Liver (tissue), 9 donors: ENCODE data around the gene MIPEP. TPM values are rescaled to one million over a fixed set of nuclear protein-coding genes. Genes with fewer than 3 reads are reported as not detected.
A peak's percentile ranks its signal among the peaks of the same experiment; 100 is the strongest.

ENCODE experiments used
- DNase-seq: peaks from one replicate; pipeline ENCODE4 v3.0.0-alpha.2; 2017; ENCODE audit warnings: low spot score
- H3K27ac ChIP-seq, 2 donors: one replicate each; pipeline ENCODE4 v1.7.0; 2013; ENCODE audit warnings: inconsistent platforms in 2 of 2, low read length in 2 of 2, control low read depth in 1 of 2, low read depth in 1 of 2, mild to moderate bottlenecking in 1 of 2
- H3K27me3 ChIP-seq, 4 donors: one replicate each; pipeline versions ENCODE4 v1.6.1 to v1.7.0; 2013; ENCODE audit warnings: low read length in 3 of 4, inconsistent platforms in 1 of 4, mild to moderate bottlenecking in 1 of 4, moderate library complexity in 1 of 4; ENCODE audit not compliant: control insufficient read depth in 4 of 4, insufficient read depth in 4 of 4
- H3K36me3 ChIP-seq, 4 donors: one replicate each; pipeline versions ENCODE4 v1.6.1 to v1.7.0; 2013; ENCODE audit warnings: low read length in 3 of 4, mild to moderate bottlenecking in 3 of 4, low read depth in 1 of 4, moderate library complexity in 1 of 4; ENCODE audit not compliant: control insufficient read depth in 4 of 4, insufficient read depth in 3 of 4
- H3K4me1 ChIP-seq, 4 donors: one replicate each; pipeline versions ENCODE4 v1.6.1 to v1.7.0; 2013; ENCODE audit warnings: low read length in 3 of 4, mild to moderate bottlenecking in 3 of 4, moderate library complexity in 1 of 4; ENCODE audit not compliant: control insufficient read depth in 4 of 4, insufficient read depth in 4 of 4
- H3K4me3 ChIP-seq, 3 donors: one replicate each; pipeline versions ENCODE4 v1.6.1 to v1.7.0; 2013; ENCODE audit warnings: low read length in 3 of 3, control low read depth in 1 of 3, low read depth in 1 of 3, mild to moderate bottlenecking in 1 of 3
- H3K9ac ChIP-seq, 2 donors: one replicate each; pipeline ENCODE4 v1.7.0; 2013; ENCODE audit warnings: low read length in 2 of 2, mild to moderate bottlenecking in 2 of 2, moderate library complexity in 2 of 2, control low read depth in 1 of 2, low read depth in 1 of 2
- H3K9me3 ChIP-seq, 4 donors: one replicate each; pipeline versions ENCODE4 v1.6.1 to v1.7.0; 2013; ENCODE audit warnings: low read length in 3 of 4; ENCODE audit not compliant: control insufficient read depth in 4 of 4
- EGR1 ChIP-seq, 2 donors: IDR thresholded peaks; 2 replicates each; pipeline ENCODE4 v1.6.1; 2016 to 2018; ENCODE audit warnings: antibody characterized with exemption in 2 of 2, low read depth in 2 of 2
- FOXA1 ChIP-seq: IDR thresholded peaks from 2 replicates; pipeline ENCODE4 v1.6.1; 2016; ENCODE audit warnings: antibody characterized with exemption
- FOXA2 ChIP-seq: IDR thresholded peaks from 2 replicates; pipeline ENCODE4 v1.6.1; 2016; ENCODE audit warnings: antibody characterized with exemption
- GABPA ChIP-seq, 2 donors: IDR thresholded peaks in 1 of 2; conservative IDR thresholded peaks in 1 of 2; 2 replicates each; pipeline ENCODE4 v1.6.1; 2016; ENCODE audit warnings: antibody characterized with exemption in 2 of 2, mild to moderate bottlenecking in 1 of 2, moderate library complexity in 1 of 2
- HNF4A ChIP-seq, 2 donors: conservative IDR thresholded peaks; 2 replicates each; pipeline ENCODE4 v1.6.1; 2016; ENCODE audit warnings: antibody characterized with exemption in 2 of 2, mild to moderate bottlenecking in 2 of 2
- HNF4G ChIP-seq: IDR thresholded peaks from 2 replicates; pipeline ENCODE4 v1.6.1; 2016; ENCODE audit warnings: antibody characterized with exemption
- JUND ChIP-seq, 2 donors: IDR thresholded peaks; 2 replicates each; pipeline ENCODE4 v1.6.1; 2016; ENCODE audit warnings: antibody characterized with exemption in 2 of 2
- NR2F2 ChIP-seq: IDR thresholded peaks from 2 replicates; pipeline ENCODE4 v1.6.1; 2016; ENCODE audit warnings: antibody characterized with exemption
- RAD21 ChIP-seq, 2 donors: IDR thresholded peaks; 2 replicates each; pipeline ENCODE4 v1.6.1; 2016; ENCODE audit warnings: antibody characterized with exemption in 2 of 2, mild to moderate bottlenecking in 2 of 2
- RXRA ChIP-seq, 2 donors: IDR thresholded peaks; 2 replicates each; pipeline ENCODE4 v1.6.1; 2017 to 2018; ENCODE audit warnings: antibody characterized with exemption in 2 of 2, mild to moderate bottlenecking in 1 of 2
- SP1 ChIP-seq: IDR thresholded peaks from 2 replicates; pipeline ENCODE4 v1.6.1; 2018; ENCODE audit warnings: antibody characterized with exemption, mild to moderate bottlenecking
- TAF1 ChIP-seq: conservative IDR thresholded peaks from 2 replicates; pipeline ENCODE4 v1.6.1; 2016; ENCODE audit warnings: antibody characterized with exemption, mild to moderate bottlenecking
- YY1 ChIP-seq: IDR thresholded peaks from 2 replicates; pipeline ENCODE4 v1.6.1; 2016; ENCODE audit warnings: antibody characterized with exemption, mild to moderate bottlenecking
- WGBS: extraction: QIAGEN DNeasy Blood & Tissue Kit; methylation state at CpG from one replicate; pipeline ENCODE4 v1.1.7; 2013; 5-methylcytosine and 5-hydroxymethylcytosine counted together
- polyA plus RNA-seq, 2 donors: library from polyadenylated mRNA; stranded (reverse) in 1 of 2; unstranded in 1 of 2; fragments of 200-250 nt in 1 of 2; fragments of >200 nt in 1 of 2; fragmentation: Nextera tagmentation in 1 of 2; extraction: Ambion mirVana in 1 of 2; gene quantifications; one replicate each; pipeline versions ENCODE4 v1.2.1 to v1.2.3, GENCODE V29; 2013 to 2015
- total RNA-seq, 2 donors: library from RNA; depleted of rRNA; stranded (reverse); fragments of >200 nt; gene quantifications; one replicate each; pipeline ENCODE4 v1.2.3, GENCODE V29; 2014
- TF ChIP-seq, protein P1 (sequence below): IDR thresholded peaks from 2 replicates; pipeline ENCODE4 v1.6.1; 2016; ENCODE audit warnings: antibody characterized with exemption
- TF ChIP-seq, protein P2 (sequence below): IDR thresholded peaks from 2 replicates; pipeline ENCODE4 v1.6.1; 2016; ENCODE audit warnings: antibody characterized with exemption, mild to moderate bottlenecking
- TF ChIP-seq, protein P3 (sequence below): IDR thresholded peaks from 2 replicates; pipeline ENCODE4 v1.6.1; 2016; ENCODE audit warnings: antibody characterized with exemption
- TF ChIP-seq, protein P4 (sequence below): fragments of 150-350 bp; IDR thresholded peaks from 2 replicates; pipeline ENCODE4 v1.5.1; 2017; ENCODE audit warnings: improper control_type of control experiment, low read depth, low read length; ENCODE audit not compliant: missing input control
- TF ChIP-seq, protein P5 (sequence below): IDR thresholded peaks from 2 replicates; pipeline ENCODE4 v1.6.1; 2016; ENCODE audit warnings: antibody characterized with exemption
- donor health status: healthy.
- donor health status: healthy.
- donor health status: healthy.
- donor health status: healthy.
- donor health status: healthy.

Gene MIPEP
- total and polyA plus RNA-seq, 4 donors: 7.4 to 11.7 (median 10.2) TPM

DNA sequence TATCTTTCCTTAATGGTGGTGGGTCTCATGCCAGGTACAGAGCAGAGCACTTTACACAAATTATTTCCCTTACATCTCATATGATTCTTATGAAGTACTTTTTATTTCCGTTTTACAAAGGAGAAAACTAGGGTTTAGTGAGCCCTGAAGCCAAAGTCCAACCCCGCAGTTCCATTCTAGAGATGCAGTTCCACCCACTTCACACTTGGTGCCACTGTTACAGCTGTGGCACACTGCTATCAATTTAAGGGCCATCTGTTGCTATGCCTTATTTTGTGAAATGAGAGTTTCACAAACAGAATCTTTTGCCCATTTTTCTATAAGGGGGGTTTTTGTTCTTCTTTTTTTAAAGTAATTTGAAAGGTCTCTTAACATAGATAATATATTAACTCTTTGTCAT lies 12.9 kb downstream of the MIPEP start:
- Histone ChIP-seq H3K9me3 (no peaks in the 10 kb centered on the region), H3K9ac (no peak overlapping the region), H3K36me3 (peaks cover 0 to 11% (median 5%) of the 10 kb centered on the region in 4 donors), H3K27ac (no peak overlapping the region), H3K4me3 (no peak overlapping the region), H3K27me3 (no peaks in the 10 kb centered on the region), H3K4me1 (no peaks in the 10 kb centered on the region)
- WGBS: 32% methylated on average over 2 of the region's 2 CpGs
- DNase-seq: no peak
- no peak for TF ChIP-seq RXRA (IDR thresholded peaks at IDR 0.05)
- TF ChIP-seq, protein P1, sequence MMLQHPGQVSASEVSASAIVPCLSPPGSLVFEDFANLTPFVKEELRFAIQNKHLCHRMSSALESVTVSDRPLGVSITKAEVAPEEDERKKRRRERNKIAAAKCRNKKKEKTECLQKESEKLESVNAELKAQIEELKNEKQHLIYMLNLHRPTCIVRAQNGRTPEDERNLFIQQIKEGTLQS: no peak
- TF ChIP-seq EGR1 (IDR thresholded peaks at IDR 0.05; ENCODE audit: low read depth in 2 of 2): no peak
- no peak for TF ChIP-seq YY1
- TF ChIP-seq, protein P2, sequence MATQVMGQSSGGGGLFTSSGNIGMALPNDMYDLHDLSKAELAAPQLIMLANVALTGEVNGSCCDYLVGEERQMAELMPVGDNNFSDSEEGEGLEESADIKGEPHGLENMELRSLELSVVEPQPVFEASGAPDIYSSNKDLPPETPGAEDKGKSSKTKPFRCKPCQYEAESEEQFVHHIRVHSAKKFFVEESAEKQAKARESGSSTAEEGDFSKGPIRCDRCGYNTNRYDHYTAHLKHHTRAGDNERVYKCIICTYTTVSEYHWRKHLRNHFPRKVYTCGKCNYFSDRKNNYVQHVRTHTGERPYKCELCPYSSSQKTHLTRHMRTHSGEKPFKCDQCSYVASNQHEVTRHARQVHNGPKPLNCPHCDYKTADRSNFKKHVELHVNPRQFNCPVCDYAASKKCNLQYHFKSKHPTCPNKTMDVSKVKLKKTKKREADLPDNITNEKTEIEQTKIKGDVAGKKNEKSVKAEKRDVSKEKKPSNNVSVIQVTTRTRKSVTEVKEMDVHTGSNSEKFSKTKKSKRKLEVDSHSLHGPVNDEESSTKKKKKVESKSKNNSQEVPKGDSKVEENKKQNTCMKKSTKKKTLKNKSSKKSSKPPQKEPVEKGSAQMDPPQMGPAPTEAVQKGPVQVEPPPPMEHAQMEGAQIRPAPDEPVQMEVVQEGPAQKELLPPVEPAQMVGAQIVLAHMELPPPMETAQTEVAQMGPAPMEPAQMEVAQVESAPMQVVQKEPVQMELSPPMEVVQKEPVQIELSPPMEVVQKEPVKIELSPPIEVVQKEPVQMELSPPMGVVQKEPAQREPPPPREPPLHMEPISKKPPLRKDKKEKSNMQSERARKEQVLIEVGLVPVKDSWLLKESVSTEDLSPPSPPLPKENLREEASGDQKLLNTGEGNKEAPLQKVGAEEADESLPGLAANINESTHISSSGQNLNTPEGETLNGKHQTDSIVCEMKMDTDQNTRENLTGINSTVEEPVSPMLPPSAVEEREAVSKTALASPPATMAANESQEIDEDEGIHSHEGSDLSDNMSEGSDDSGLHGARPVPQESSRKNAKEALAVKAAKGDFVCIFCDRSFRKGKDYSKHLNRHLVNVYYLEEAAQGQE: no peak
- TF ChIP-seq TAF1: no peak
- TF ChIP-seq RAD21 (IDR thresholded peaks at IDR 0.05): peak; percentile 70 to 79
- peak; percentile 44 for TF ChIP-seq SP1
- no peak for TF ChIP-seq FOXA1
- TF ChIP-seq, protein P3, sequence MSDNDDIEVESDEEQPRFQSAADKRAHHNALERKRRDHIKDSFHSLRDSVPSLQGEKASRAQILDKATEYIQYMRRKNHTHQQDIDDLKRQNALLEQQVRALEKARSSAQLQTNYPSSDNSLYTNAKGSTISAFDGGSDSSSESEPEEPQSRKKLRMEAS: no peak
- TF ChIP-seq, protein P4, sequence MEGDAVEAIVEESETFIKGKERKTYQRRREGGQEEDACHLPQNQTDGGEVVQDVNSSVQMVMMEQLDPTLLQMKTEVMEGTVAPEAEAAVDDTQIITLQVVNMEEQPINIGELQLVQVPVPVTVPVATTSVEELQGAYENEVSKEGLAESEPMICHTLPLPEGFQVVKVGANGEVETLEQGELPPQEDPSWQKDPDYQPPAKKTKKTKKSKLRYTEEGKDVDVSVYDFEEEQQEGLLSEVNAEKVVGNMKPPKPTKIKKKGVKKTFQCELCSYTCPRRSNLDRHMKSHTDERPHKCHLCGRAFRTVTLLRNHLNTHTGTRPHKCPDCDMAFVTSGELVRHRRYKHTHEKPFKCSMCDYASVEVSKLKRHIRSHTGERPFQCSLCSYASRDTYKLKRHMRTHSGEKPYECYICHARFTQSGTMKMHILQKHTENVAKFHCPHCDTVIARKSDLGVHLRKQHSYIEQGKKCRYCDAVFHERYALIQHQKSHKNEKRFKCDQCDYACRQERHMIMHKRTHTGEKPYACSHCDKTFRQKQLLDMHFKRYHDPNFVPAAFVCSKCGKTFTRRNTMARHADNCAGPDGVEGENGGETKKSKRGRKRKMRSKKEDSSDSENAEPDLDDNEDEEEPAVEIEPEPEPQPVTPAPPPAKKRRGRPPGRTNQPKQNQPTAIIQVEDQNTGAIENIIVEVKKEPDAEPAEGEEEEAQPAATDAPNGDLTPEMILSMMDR: peak; percentile 53
- TF ChIP-seq, protein P5, sequence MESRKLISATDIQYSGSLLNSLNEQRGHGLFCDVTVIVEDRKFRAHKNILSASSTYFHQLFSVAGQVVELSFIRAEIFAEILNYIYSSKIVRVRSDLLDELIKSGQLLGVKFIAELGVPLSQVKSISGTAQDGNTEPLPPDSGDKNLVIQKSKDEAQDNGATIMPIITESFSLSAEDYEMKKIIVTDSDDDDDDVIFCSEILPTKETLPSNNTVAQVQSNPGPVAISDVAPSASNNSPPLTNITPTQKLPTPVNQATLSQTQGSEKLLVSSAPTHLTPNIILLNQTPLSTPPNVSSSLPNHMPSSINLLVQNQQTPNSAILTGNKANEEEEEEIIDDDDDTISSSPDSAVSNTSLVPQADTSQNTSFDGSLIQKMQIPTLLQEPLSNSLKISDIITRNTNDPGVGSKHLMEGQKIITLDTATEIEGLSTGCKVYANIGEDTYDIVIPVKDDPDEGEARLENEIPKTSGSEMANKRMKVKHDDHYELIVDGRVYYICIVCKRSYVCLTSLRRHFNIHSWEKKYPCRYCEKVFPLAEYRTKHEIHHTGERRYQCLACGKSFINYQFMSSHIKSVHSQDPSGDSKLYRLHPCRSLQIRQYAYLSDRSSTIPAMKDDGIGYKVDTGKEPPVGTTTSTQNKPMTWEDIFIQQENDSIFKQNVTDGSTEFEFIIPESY: no peak
- TF ChIP-seq HNF4G: peak; percentile 78
- TF ChIP-seq HNF4A (conservative IDR thresholded peaks at IDR 0.05): peak; percentile 77 to 87
- no peak for TF ChIP-seq FOXA2
- TF ChIP-seq JUND (IDR thresholded peaks at IDR 0.05): no peak
- TF ChIP-seq GABPA (IDR thresholded peaks at IDR 0.05 in 1 of 2, conservative IDR thresholded peaks at IDR 0.05 in 1 of 2): no peak
- no peak for TF ChIP-seq NR2F2
